SK-N-SH treated with all-trans-retinoic acid at 6 μM for 48 hours (cell line): Measurements from ENCODE around the gene CD52.

ENCODE experiments used
- ARNTL ChIP-seq: fragments of 450-650 bp; formaldehyde crosslinking; IDR thresholded peaks from 2 replicates; pipeline ENCODE4 v1.5.0; 2020; ENCODE audit warnings: low read depth, mild to moderate bottlenecking, moderate library complexity, borderline replicate concordance
- BACH2 ChIP-seq: fragments of 250-450 bp; sonication (Bioruptor Pico); IDR thresholded peaks from 2 replicates; pipeline ENCODE4 v1.9.0; 2021; ENCODE audit warnings: mild to moderate bottlenecking, borderline replicate concordance
- CSDC2 ChIP-seq: fragments of 250-450 bp; sonication (Bioruptor Pico); IDR thresholded peaks from 2 replicates; pipeline ENCODE4 v1.5.0; 2020; ENCODE audit warnings: mild to moderate bottlenecking, moderate library complexity
- OSR1 ChIP-seq: fragments of 250-450 bp; sonication (Bioruptor Pico); IDR thresholded peaks from 2 replicates; pipeline ENCODE4 v1.8.0; 2022; ENCODE audit warnings: moderate library complexity, mild to moderate bottlenecking, inconsistent platforms
- RARB ChIP-seq: fragments of 250-450 bp; sonication (Bioruptor Pico); IDR thresholded peaks from 2 replicates; pipeline ENCODE4 v1.8.0; 2021; ENCODE audit warnings: mild to moderate bottlenecking, moderate library complexity
- TCF4 ChIP-seq: fragments of 250-450 bp; sonication (Bioruptor Pico); IDR thresholded peaks from 2 replicates; pipeline ENCODE4 v1.8.0; 2021; ENCODE audit warnings: mild to moderate bottlenecking, moderate library complexity, borderline replicate concordance
- TOX ChIP-seq: fragments of 250-450 bp; sonication (Bioruptor Pico); IDR thresholded peaks from 2 replicates; pipeline ENCODE4 v1.8.0; 2021; ENCODE audit warnings: mild to moderate bottlenecking, moderate library complexity, borderline replicate concordance
- ZFP3 ChIP-seq: fragments of 250-450 bp; sonication (Bioruptor Pico); IDR thresholded peaks from 2 replicates; pipeline ENCODE4 v1.5.0; 2020; ENCODE audit warnings: mild to moderate bottlenecking, moderate library complexity
- ZNF70 ChIP-seq: fragments of 450-650 bp; formaldehyde crosslinking; IDR thresholded peaks from 2 replicates; pipeline ENCODE4 v1.5.0; 2020; ENCODE audit warnings: mild to moderate bottlenecking, moderate library complexity
- TF ChIP-seq, protein P1 (sequence below): fragments of 250-450 bp; sonication (Bioruptor Pico); IDR thresholded peaks from 2 replicates; pipeline ENCODE4 v1.8.0; 2020; ENCODE audit warnings: mild to moderate bottlenecking, moderate library complexity, borderline replicate concordance
- TF ChIP-seq, protein P2 (sequence below): fragments of 250-450 bp; sonication (Bioruptor Pico); IDR thresholded peaks from 2 replicates; pipeline ENCODE4 v1.8.0; 2021; ENCODE audit warnings: low read depth, mild to moderate bottlenecking, moderate library complexity, borderline replicate concordance

DNA sequence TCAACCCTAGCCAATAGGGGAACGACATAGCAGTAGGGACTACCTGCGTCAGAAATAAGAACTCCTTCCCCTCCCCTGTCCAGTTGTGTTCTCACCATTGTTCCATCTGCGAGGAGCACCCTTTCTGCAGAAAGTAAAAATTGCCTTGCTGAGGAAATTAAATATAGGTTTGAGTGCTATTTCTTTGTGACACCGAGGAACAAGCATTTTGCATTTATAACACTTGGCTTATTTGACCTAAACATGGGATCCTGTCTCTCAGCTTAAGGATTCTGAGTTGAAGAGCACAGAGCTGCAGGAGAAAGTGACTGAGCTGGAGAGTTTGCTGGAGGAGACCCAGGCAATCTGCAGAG lies 48.6 kb upstream of the CD52 start:
- TF ChIP-seq CSDC2 (CRISPR knock-in tag): no peak
- TF ChIP-seq ZFP3: no peak
- TF ChIP-seq, protein P1, sequence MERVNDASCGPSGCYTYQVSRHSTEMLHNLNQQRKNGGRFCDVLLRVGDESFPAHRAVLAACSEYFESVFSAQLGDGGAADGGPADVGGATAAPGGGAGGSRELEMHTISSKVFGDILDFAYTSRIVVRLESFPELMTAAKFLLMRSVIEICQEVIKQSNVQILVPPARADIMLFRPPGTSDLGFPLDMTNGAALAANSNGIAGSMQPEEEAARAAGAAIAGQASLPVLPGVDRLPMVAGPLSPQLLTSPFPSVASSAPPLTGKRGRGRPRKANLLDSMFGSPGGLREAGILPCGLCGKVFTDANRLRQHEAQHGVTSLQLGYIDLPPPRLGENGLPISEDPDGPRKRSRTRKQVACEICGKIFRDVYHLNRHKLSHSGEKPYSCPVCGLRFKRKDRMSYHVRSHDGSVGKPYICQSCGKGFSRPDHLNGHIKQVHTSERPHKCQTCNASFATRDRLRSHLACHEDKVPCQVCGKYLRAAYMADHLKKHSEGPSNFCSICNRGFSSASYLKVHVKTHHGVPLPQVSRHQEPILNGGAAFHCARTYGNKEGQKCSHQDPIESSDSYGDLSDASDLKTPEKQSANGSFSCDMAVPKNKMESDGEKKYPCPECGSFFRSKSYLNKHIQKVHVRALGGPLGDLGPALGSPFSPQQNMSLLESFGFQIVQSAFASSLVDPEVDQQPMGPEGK (CRISPR knock-in tag): no peak
- no peak for TF ChIP-seq ARNTL (CRISPR knock-in tag)
- TF ChIP-seq BACH2 (CRISPR knock-in tag): no peak
- TF ChIP-seq, protein P2, sequence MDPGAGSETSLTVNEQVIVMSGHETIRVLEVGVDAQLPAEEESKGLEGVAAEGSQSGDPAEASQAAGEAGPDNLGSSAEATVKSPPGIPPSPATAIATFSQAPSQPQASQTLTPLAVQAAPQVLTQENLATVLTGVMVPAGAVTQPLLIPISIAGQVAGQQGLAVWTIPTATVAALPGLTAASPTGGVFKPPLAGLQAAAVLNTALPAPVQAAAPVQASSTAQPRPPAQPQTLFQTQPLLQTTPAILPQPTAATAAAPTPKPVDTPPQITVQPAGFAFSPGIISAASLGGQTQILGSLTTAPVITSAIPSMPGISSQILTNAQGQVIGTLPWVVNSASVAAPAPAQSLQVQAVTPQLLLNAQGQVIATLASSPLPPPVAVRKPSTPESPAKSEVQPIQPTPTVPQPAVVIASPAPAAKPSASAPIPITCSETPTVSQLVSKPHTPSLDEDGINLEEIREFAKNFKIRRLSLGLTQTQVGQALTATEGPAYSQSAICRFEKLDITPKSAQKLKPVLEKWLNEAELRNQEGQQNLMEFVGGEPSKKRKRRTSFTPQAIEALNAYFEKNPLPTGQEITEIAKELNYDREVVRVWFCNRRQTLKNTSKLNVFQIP (CRISPR knock-in tag): no peak
- no peak for TF ChIP-seq TCF4 (CRISPR knock-in tag)
- no peak for TF ChIP-seq TOX (CRISPR knock-in tag)
- no peak for TF ChIP-seq RARB (CRISPR knock-in tag)
- no peak for TF ChIP-seq OSR1 (CRISPR knock-in tag)
- no peak for TF ChIP-seq ZNF70 (CRISPR knock-in tag)
